Left forelimb (tissue), 1 donor: ENCODE results near the gene SLC38A1.
"Not testable (repeated sequence)": the region's sequence is repeated elsewhere in the genome, so short reads cannot be mapped to it uniquely, and the experiment has no call there.

Source experiments
- DNase-seq: peaks from one replicate; pipeline ENCODE4 v3.0.0-alpha.2; 2018; ENCODE audit warnings: low spot score

The SLC38A1 gene

DNA sequence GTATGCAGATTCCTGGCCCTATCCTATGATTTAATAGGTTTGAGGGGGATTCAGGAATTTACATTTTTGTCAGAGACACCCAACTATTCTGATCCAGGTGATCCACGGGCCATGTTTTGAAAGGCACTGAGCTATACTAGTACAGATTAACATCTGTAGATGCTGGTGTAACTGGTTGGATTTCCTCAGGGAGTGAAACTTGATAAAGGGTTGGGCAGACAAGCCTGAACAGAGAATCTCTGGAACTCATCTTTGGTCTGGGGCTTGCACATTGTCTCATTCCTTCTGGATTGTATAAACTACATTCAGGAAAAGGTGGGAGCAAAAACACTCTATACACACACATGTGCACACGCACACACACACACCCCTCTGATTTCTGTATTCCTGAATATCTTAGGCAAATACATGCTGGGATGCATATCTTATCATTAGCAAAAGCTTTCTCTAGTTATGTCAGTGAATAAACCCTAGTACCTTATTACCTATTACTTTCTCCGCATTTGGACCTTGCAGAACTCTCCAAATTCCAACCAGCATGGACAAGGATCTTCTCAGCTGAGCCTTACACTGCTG is 104.6 kb downstream of the SLC38A1 start:
- no peak for DNase-seq

DNA sequence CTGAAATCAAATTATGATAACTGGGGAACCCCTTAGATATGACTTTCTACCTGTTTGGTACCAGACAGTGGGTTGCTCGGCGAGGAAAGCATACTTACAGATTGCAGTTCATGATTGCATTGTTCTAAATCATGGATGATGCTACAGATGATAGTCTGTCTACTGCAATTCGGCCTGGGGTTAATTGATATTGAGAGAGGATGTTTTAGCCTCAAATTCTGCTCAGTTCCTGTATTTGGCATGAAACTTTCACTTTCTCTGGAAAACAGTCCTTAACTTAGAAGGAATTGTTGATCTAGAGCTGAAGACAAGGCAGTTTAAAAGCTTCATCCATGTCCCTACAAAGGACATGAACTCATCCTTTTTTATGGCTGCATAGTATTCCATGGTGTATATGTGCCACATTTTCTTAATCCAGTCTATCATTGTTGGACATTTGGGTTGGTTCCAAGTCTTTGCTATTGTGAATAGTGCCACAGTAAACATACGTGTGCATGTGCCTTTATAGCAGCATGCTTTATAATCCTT is 106.2 kb downstream of the SLC38A1 start:
- not testable (repeated sequence) for DNase-seq

- DNase-seq: no peak
Observed at GRCh38 chr12:46160981-46161690, 107.7 kb downstream of the SLC38A1 start.

DNA sequence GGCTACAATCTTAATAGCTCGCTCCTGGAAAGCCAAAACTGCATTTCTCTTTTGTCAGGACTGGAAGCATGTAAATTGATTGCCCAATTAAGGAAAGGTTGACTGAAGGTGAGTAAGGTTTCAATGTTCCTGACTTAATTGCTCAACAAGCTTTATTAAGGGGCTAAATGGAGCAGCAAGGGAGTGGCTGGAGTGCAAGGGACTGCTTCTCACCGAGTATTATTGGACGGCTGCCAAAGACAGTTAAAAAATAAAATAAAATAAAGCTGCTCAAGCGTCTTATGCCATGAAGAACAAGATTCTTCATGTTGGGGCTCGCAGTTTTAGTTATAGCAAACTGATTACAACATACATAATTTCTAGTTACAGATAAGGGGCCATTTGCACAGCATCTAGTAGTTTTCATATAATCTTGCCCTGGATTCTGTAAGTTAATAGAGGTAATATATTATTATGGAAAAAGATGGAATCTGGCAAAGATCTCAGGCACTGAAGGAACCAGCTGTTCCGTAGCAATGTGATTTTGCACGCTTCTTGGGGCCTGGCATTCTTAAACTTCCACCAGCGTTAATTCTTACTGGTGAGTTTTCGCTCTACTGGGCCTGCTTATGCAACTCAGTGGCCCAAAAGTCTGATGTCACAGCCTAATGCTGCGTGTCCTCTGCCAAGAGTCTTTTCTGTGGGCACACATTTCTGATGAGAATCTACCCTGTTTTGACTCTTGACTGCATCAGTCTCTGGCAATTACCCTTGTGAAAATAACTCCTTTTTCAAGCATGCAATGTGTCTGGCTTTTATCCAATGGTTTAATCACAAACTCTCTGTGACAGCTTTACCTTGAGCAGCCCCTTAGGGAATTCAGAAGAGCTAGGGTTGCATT is 108.5 kb downstream of the SLC38A1 start:
- DNase-seq: no peak

DNA sequence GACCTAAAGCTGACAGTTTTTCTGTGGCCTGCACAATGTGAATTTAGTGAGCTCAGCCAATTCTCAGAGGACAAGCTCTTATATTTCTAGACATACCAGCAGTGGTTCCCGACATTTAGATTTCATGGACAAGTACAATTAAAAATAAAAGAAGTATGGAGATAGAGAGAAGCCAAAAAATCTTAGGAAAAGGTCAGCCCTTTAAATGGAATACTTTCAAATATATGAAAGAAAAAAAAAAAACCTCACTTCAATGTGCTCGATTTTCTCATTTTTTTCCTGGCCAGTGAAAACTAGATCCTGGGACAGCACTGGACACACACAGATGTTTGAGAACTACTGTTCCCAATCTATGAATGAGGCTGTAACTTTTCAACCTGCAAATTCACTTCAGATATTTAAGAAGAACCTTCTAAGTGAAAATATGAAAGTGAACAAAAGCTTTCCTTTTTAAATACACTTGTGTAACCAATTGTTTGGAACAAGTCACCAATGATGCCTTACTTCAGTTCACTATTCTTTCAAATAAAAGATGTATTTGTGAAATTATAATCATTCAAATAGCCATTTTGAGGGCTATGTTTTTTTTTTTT is 109.4 kb downstream of the SLC38A1 start:
- no peak for DNase-seq

DNA sequence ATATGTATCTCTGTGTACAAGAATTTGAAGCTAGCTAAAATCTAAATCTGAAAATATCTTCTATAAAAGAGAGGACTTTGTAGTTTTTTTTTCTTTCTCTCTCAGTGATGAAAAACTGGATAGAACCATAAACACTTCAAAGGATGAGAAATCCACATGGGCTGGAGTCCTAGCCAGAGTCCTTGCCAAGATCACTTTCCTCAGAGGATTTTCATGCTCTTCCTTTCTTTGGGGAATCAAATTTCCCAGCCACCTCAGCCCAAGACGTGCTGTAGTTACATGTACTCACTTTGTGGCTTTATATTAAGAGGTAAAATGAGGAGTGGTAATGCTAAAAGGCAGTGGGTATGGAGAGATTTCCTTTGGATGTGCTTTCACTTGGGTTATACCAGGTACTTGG is 110.3 kb downstream of the SLC38A1 start:
- no peak for DNase-seq

DNA sequence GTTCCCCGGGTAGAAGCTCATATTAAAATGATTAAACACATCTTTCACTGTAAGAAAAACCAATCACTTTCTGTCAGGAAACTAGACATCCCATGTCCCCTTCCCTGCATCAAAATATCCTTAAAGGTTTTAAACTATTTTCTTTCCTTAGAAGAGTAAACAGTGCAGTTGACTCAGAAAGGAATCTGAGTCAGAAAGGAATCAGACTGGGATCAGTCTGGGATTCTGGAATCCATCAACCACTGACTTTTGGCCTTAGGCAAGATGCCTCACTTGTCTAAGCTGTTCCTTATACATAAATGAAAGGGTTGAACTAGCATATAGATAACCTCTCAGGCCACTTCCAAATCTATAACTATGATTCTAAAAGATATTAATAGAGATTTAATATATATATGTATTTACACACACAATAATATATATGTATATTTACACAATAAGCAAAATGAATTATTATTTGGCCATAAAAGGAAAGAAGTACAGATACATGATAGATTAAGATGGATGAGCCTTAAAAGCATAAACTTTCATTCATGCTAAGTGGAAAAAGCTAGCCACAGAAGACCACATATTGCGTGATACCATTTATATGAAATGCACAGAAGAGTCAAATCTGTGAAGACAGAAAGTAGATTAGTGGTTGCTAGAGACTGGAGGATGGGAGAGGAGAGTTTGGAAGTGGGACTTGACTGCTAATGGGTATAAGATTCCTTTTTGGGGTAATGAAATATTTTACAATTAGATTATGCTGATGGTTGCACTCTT is 114.4 kb downstream of the SLC38A1 start:
- DNase-seq: no peak

GRCh38 chr12:46153268-46153872 is 115.5 kb downstream of the SLC38A1 start:
- no peak for DNase-seq

GRCh38 chr12:46152456-46152855 is 116.4 kb downstream of the SLC38A1 start:
- no peak for DNase-seq

GRCh38 chr12:46150735-46151134 is 118.1 kb downstream of the SLC38A1 start:
- DNase-seq: no peak

DNA sequence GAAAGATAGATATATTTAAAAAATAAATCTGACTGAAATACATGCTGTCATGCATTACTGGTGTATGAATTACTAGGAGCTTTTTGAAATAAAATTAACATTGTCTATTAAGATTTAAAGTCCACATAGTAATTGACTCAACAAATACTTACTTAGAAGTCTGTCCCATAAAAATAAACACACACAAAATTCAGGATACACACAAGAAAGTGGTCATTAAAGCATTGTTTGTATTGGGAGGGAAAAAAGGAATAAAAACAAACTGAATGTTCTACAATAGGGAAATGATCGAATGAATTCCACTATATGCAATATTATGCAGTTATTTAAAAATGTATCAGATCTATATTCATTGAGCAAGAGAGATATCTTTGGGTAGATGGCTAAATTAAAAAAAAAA is 118.9 kb downstream of the SLC38A1 start:
- no peak for DNase-seq

- no peak for DNase-seq
Observed at GRCh38 chr12:46149079-46149464, 119.8 kb downstream of the SLC38A1 start.

DNA sequence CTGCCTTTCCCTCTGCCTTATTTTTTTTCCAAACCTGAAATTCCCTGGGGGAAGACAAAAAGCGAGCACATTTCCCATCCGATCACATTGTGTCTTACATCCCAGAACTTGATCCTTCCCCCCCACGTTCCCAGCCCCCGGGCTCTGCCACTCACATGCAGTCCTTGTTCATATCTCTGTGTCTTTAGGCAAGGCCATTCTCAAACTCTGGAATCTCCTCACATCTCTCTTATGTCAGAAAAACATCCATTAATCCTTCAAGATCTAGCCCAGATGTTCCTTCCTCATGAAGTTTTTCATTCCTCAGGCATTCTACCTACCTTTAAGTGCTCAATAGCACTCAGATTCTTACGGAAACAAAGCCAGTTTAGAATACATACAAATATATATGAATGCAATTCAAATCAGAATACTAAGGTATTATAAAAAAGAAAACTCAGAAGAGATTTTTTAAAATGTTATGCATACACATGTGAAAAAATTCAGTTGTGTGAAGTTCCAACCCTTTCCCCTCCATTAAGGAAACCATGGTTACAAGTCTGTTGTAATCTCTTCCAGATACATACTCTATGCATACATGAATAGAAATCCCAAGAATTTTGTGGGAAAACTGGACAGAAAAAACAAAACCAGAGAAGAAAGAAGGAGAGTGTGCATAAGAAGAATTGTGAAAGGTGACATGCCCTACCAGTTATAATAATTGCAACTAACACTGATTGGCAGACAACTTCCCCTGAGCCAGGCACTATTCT is 120.3 kb downstream of the SLC38A1 start:
- DNase-seq: no peak

GRCh38 chr12:46147144-46147543 is 121.7 kb downstream of the SLC38A1 start:
- DNase-seq: no peak

- DNase-seq: no peak
Observed at GRCh38 chr12:46145881-46146280, 123.0 kb downstream of the SLC38A1 start.

GRCh38 chr12:46144433-46144832 is 124.4 kb downstream of the SLC38A1 start:
- DNase-seq: no peak

GRCh38 chr12:46136249-46136648 is 132.6 kb downstream of the SLC38A1 start:
- DNase-seq: no peak

GRCh38 chr12:46135750-46136149 is 133.1 kb downstream of the SLC38A1 start:
- DNase-seq: no peak

DNA sequence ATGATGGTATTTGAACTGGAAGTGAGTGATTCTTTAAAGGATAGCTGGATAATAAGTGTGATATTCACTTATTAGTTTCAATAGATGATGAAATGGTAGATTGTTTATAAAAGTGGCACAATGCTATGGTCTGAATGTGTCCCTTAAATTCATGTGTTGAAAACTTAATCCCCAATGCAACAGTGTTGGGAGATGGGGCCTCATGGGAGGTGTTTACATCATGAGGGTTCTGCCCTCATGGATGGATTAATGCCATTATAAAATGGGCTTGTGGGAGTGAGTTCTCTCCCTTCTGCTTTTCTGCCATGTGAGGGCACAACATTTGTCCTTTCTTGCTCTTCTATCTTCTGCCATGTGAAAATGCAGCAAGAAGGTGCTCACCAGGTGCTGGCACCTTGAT is 134.0 kb downstream of the SLC38A1 start:
- no peak for DNase-seq

GRCh38 chr12:46134205-46134811 is 134.5 kb downstream of the SLC38A1 start:
- DNase-seq: no peak
